Measurements from ENCODE around the gene VPS37C.
"Not testable (repeated sequence)": the region's sequence is repeated elsewhere in the genome, so short reads cannot be mapped to it uniquely, and the experiment has no call there.

- not testable (repeated sequence) for TF ChIP-seq RAD21 (conservative IDR thresholded peaks at IDR 0.05 in 1 of 2, IDR thresholded peaks at IDR 0.05 in 1 of 2); MAX (IDR thresholded peaks at IDR 0.05)
These were observed 46.5 kb upstream of the VPS37C start for GRCh38 chr11:61207636-61208310.
